Aorta (tissue), 5 donors: ENCODE data around the gene WBP4. TPM values are rescaled to one million over a fixed set of nuclear protein-coding genes. Genes with fewer than 3 reads are reported as not detected.

ENCODE experiments used
- ATAC-seq: fragments of 200-7000 bp; cut with Tn5 transposase; one replicate; pipeline ENCODE4 v1.9.1; 2022; ENCODE audit warnings: moderate library complexity; ENCODE audit not compliant: low FRiP score
- DNase-seq, 2 donors: peaks; one replicate each; pipeline ENCODE4 v3.0.0-alpha.2; 2020
- H3K27ac ChIP-seq, 2 donors: one replicate each; pipeline ENCODE4 v1.5.1; 2013; ENCODE audit warnings: low read length in 2 of 2, mild to moderate bottlenecking in 2 of 2, moderate library complexity in 2 of 2, control low read depth in 1 of 2, inconsistent platforms in 1 of 2, low read depth in 1 of 2
- H3K27me3 ChIP-seq, 2 donors: one replicate each; pipeline ENCODE4 v1.6.1; 2013; ENCODE audit warnings: control low read depth in 1 of 2, low read length in 1 of 2, mild to moderate bottlenecking in 1 of 2, moderate library complexity in 1 of 2; ENCODE audit not compliant: insufficient read depth in 2 of 2, control insufficient read depth in 1 of 2
- H3K36me3 ChIP-seq, 2 donors: one replicate each; pipeline ENCODE4 v1.6.1; 2013; ENCODE audit warnings: control low read depth in 1 of 2, low read length in 1 of 2, mild to moderate bottlenecking in 1 of 2; ENCODE audit not compliant: insufficient read depth in 2 of 2, control insufficient read depth in 1 of 2
- H3K4me1 ChIP-seq, 2 donors: one replicate each; pipeline ENCODE4 v1.6.1; 2013; ENCODE audit warnings: low read length in 2 of 2, control low read depth in 1 of 2, mild to moderate bottlenecking in 1 of 2, moderate library complexity in 1 of 2; ENCODE audit not compliant: insufficient read depth in 2 of 2, control insufficient read depth in 1 of 2
- H3K4me3 ChIP-seq, 2 donors: one replicate each; pipeline ENCODE4 v1.5.1; 2013; ENCODE audit warnings: low read length in 2 of 2, control low read depth in 1 of 2, mild to moderate bottlenecking in 1 of 2
- H3K9me3 ChIP-seq: one replicate; pipeline ENCODE4 v1.6.1; 2013; ENCODE audit warnings: mild to moderate bottlenecking, low read length; ENCODE audit not compliant: control insufficient read depth
- WGBS, 2 donors: extraction: QIAGEN DNeasy Blood & Tissue Kit; methylation state at CpG; one replicate each; pipeline ENCODE4 v1.1.7; 2013; 5-methylcytosine and 5-hydroxymethylcytosine counted together
- intact Hi-C, 2 donors: fragments of 100-400 bp; cut with DNase I; formaldehyde crosslinking; loops; one replicate each; pipeline versions ENCODE4 v1.14.2 to v1.15.0; 2022
- polyA plus RNA-seq, 2 donors: library from polyadenylated mRNA; stranded (reverse); fragments of 200-250 nt; gene quantifications; one replicate each; pipeline ENCODE4 v1.2.3, GENCODE V29; 2013
- total RNA-seq, 2 donors: library from RNA; stranded (reverse); fragmentation: NEBNext Ultra II Directional; extraction: Animal tissue kit (Norgen Biotek cat#: 25700); gene quantifications; one replicate each; pipeline ENCODE4 v1.2.1, GENCODE V29; 2021
- donor health status: healthy with polysubstance abuse.
- donor health status: Bipolar disorder and iron deficiency.
- donor health status: DM: no; HTN: no; CAD: no.
- donor health status: DM: no; HTN: no; CAD: no.
- donor health status: DM: yes; HTN: yes; CAD: no.

WBP4 gene
- total and polyA plus RNA-seq, 4 donors = 9.9 to 17.9 (median 12.7) TPM

DNA sequence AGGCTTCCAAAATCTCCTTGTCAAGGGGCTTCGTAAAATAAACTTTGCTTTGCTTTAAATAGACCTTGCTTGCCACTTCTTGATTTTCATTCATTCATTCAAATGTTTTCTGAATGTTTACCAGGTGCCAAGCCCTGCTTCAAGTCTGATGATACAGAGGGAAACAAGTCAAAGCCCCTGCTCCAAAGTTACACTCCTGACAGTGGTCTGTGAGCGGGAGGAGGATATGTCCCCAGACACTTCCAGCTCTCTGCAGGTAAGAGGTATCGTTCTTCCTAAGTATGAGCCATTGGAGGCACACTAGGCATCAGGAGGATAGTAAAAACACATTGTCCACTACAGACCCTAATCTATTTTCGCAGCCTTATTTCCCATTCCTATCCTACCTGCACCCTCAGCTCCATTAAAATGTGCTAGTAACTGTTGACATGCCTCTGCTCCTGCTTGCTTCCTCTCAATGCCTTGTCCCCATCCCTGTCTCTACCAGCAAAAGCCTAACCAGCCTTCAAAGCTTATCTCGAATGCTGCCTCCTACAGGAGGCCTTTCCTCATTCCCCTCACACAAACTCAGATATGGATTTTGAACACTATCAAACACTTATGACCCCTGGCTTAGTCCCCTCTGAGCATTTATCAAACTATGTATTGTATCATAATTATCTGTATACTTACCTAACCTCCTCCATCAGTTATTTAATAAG is 6.2 kb upstream of the WBP4 start:
- Histone ChIP-seq H3K4me3 (no peak overlapping the region), H3K4me1 (peaks cover 4% of the 10 kb centered on the region in 2 donors), H3K36me3 (no peaks in the 10 kb centered on the region), H3K27me3 (no peaks in the 10 kb centered on the region), H3K9me3 (no peaks in the 10 kb centered on the region), H3K27ac (peak overlapping the region in 1 of 2 donors; percentile 17)
- WGBS, 2 donors = 77 to 83% methylated on average over 5 of the region's 5 CpGs
- intact Hi-C loops = loop anchor here (5.0 to 10.0 kb wide), 3 partner anchors 70 to 137 kb away; partner anchors contain the start of gene KBTBD7 (in 1 of the 2)
- DNase-seq (no peak), ATAC-seq (no peak)

- DNase-seq = no peak
- no peaks in the 10 kb centered on the region for H3K36me3 ChIP-seq
- intact Hi-C loops = loop anchor here (5.0 to 10.0 kb wide), 3 partner anchors 71 to 136 kb away; partner anchors contain the start of gene KBTBD7 (in 1 of the 2)
- H3K4me3 ChIP-seq = no peak overlapping the region
- H3K27ac ChIP-seq = no peak overlapping the region
- H3K27me3 ChIP-seq = no peaks in the 10 kb centered on the region
- ATAC-seq = no peak
- peaks cover 3 to 4% of the 10 kb centered on the region in 2 donors for H3K4me1 ChIP-seq
- H3K9me3 ChIP-seq = no peaks in the 10 kb centered on the region
Measured at GRCh38 chr13:41056194-41056593, 5.1 kb upstream of the WBP4 start.

DNA sequence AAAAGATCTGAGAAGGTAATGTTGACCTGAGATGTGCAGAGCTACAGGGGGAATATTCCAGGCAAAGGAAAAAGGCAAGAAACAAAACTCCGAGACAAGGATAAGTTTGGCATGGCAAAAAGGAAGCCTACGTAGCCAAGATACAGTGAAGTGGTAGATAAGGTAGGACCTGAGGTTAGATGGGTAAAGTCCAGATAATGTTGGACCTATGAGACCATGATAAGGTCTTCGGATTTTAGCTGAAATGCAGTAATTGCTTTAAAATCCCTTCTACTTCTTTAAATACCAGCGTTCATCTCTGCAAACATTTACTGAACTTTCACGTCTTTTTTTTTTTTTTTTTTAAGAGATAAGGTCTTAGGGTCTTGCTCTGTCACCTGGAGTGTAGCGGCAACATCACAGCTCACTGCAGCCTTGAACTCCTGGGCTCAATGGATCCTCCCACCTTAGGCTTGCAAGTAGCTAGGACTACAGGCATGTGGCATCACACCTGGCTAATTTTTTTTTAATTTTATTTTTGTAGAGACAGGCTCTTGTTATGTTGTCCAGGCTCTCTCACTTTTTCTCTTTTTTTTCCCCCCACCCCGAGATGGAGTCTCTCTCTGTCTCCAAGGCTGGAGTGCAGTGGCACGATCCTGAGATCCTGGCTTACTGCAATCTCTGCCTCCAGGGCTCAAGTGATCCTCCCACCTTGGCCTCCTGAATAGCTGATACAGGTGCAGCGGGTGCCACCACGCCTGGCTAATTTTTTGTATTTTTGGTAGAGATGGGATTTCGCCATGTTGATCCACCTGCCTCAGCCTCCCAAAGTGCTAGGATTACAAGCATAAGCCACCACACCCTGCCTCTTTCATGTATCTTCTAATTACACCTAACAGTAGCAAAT is 4.2 kb upstream of the WBP4 start:
- ATAC-seq (no peak), DNase-seq (no peak)
- H3K9me3 ChIP-seq = no peaks in the 10 kb centered on the region
- H3K4me1 ChIP-seq = peaks cover 1 to 4% of the 10 kb centered on the region in 2 donors
- H3K36me3 ChIP-seq = no peaks in the 10 kb centered on the region
- no peaks in the 10 kb centered on the region for H3K27me3 ChIP-seq
- H3K4me3 ChIP-seq = no peak overlapping the region
- H3K27ac ChIP-seq = no peak overlapping the region
- intact Hi-C loops = loop anchor here (5.0 to 10.0 kb wide), 3 partner anchors 72 to 135 kb away; partner anchors contain the start of gene KBTBD7 (in 1 of the 2)
- 76 to 78% methylated on average over 11 of the region's 11 CpGs for WGBS, 2 donors

DNA sequence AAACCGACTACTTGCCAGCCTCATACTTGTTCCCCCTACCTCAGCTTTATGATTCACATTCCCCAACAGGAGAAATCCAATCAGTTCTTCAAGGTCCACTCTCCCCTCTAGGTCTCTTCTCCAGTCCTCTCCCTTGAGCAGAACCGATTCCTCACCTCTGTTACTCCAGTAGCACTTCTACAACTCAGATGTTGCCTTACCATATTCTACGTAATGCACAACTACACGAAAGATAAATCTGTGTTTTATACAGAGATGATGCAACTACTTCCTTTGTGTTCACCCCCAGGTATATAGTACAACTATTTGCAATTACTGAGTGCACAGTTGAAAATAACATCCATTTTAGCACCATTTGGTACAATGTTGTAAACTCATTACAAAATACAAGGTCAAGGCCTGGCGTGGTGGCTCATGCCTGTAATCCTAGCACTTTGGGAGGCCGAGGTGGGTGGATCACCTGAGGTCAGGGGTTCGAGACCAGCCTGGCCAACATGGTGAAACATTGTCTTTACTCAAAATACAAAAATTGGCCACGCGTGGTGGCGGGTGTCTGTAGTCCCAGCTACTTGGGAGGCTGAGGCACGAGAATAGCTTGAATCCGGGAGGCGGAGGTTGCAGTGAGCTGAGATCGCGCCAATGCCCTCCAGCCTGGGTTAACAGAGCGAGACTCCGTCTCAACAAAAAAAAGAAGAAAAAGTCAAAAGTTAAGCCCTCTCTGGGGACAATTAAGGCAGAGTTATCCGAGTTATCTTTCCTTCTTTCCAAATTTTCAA is 2.8 kb upstream of the WBP4 start:
- DNase-seq = no peak
- 85 to 87% methylated on average over 18 of the region's 18 CpGs for WGBS, 2 donors
- Histone ChIP-seq H3K27me3 (no peaks in the 10 kb centered on the region), H3K27ac (no peak overlapping the region), H3K4me3 (peak overlapping the region in 1 of 2 donors; percentile 97), H3K4me1 (peaks cover 1 to 4% of the 10 kb centered on the region in 2 donors), H3K36me3 (no peaks in the 10 kb centered on the region), H3K9me3 (no peaks in the 10 kb centered on the region)
- intact Hi-C loops = loop anchor here (5.0 to 10.0 kb wide), 3 partner anchors 74 to 134 kb away; partner anchors contain the start of gene KBTBD7 (in 1 of the 2)
- ATAC-seq = no peak

DNA sequence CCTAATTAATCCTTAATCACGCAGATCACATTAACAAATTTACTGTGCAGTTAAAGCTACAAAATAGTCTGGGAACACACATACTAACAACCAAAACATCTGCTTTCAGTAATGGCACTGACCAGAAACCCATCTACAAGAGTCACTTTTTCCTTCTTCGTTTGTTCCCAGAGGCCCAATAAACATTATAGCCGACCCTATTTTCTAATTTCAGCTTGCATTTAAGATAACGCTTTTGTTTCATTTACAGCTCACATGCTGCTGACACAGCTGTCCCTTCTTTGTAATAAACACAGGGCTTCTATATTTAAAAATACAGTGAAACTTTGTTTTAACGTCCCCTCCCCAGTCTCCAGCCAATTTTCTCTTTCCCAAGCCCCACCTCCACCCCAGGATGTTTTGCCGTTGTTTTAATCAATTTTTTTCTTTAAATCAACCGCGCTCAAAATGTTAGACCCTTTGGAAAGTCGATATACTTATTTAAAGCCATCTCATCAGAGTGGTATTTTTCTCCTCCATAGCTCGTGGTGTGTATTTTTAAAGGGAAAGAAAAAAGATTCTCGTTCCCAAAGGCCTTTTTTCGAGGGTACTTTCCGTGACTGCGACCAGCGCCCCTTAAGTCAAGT is 1.7 kb upstream of the WBP4 start:
- H3K4me1 ChIP-seq = peaks cover 1 to 8% of the 10 kb centered on the region in 2 donors
- H3K27me3 ChIP-seq = no peaks in the 10 kb centered on the region
- WGBS, 2 donors = 1 to 3% methylated on average over 15 of the region's 15 CpGs
- H3K9me3 ChIP-seq = no peaks in the 10 kb centered on the region
- H3K4me3 ChIP-seq = peak overlapping the region; percentile 36 to 97
- ATAC-seq (no peak), DNase-seq (no peak)
- no peaks in the 10 kb centered on the region for H3K36me3 ChIP-seq
- H3K27ac ChIP-seq = peak overlapping the region; percentile 94 to 96
- intact Hi-C loops = loop anchor here (5.0 to 10.0 kb wide), 6 partner anchors 73 to 137 kb away; partner anchors contain the start of genes KBTBD7 (in 2 of the 2) and KBTBD6 (in 1 of the 2)

DNA sequence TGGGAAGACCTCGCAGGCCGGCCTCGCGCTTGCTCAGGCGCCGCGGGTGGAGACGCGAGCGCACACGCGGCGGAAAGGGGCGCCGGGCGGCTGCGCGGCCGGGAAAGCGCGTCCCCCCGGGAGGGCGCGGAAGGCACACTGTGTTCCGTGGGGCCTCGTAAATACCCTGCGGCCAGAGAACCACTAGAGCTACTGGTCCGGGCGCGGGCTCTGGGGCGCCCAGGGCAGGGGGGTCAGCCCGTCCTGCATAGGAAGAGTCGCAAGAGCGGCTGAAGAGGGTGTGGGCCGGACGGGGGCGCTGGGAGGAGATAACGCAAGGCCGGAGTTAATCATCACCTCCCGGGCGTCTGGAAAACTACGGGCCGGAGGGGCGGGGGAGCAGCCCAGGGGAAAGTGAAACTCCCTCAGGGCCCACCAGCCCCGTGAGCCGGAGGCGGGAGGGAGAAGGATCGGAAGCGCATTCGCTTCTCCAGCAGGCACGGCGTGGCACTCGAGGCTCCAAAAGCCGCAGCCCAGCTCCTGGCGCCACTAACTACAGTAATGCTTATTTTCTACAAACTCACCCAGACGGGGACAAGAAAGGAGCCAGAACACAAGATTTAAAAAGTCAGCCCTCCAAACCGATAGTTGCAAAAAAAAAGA is 1.1 kb upstream of the WBP4 start:
- peak overlapping the region; percentile 36 to 97 for H3K4me3 ChIP-seq
- H3K9me3 ChIP-seq = no peaks in the 10 kb centered on the region
- DNase-seq (peak; percentile 91 to 94), ATAC-seq (peak; percentile 77)
- WGBS, 2 donors = 0% methylated on average over 49 to 57 of the region's 57 CpGs
- intact Hi-C loops = loop anchor here in 1 of 2 donors (5.0 to 10.0 kb wide), 3 partner anchors 72 to 138 kb away; partner anchors contain the start of genes KBTBD6 and KBTBD7
- H3K27me3 ChIP-seq = no peaks in the 10 kb centered on the region
- H3K36me3 ChIP-seq = no peaks in the 10 kb centered on the region
- peaks cover 1 to 7% of the 10 kb centered on the region in 2 donors for H3K4me1 ChIP-seq
- H3K27ac ChIP-seq = peak overlapping the region; percentile 94 to 96

DNA sequence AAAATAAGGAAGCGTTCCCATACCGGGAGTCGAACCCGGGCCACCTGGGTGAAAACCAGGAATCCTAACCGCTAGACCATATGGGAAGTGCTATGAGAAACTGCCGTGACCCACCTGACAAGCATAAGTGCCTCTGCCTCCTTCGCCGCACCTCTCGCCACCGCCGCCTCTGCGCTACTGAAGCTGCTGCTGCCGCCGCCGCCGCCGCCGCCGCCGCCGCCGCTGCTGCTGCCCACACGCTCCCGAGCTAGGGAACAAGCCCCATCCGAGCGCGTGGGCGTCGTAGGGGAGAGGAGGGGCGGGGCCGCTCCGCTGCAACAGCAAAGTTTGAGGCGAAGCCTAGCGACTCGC is 610 bp upstream of the WBP4 start:
- H3K4me1 ChIP-seq = peaks cover 1 to 7% of the 10 kb centered on the region in 2 donors
- H3K9me3 ChIP-seq = no peaks in the 10 kb centered on the region
- WGBS, 2 donors = 0 to 1% methylated on average over 33 to 35 of the region's 35 CpGs
- ATAC-seq (peak; percentile 83), DNase-seq (peak; percentile 92 to 96)
- intact Hi-C loops = loop anchor here in 1 of 2 donors (5.0 to 10.0 kb wide), 3 partner anchors 72 to 138 kb away; partner anchors contain the start of genes KBTBD6 and KBTBD7
- no peaks in the 10 kb centered on the region for H3K36me3 ChIP-seq
- H3K27me3 ChIP-seq = no peaks in the 10 kb centered on the region
- H3K27ac ChIP-seq = peak overlapping the region; percentile 94 to 96
- H3K4me3 ChIP-seq = peak overlapping the region; percentile 36 to 97
